ENCODE results near the gene CFAP46. TPM values are rescaled to one million over a fixed set of nuclear protein-coding genes. Genes with fewer than 3 reads are reported as not detected.

The CFAP46 gene
- total and polyA plus RNA-seq, 2 of the 8 experiments (the other 6 are each of a cell fraction or from before 2014, with no cell fraction given), result 2.6 to 4.8 TPM

- Histone ChIP-seq H3K79me2 (ENCODE audit: control insufficient read depth in 1 of 2, insufficient read depth in 2 of 2, low read length in 2 of 2) (no peaks in the 10 kb centered on the region), H3K56ac (replicated peaks; ENCODE audit: insufficient read length, low read depth, low read length) (no peak overlapping the region), H3K9ac (replicated peaks in 1 of 4; ENCODE audit: extremely low read depth in 1 of 4, low read depth in 3 of 4, low read length in 3 of 4) (no peak overlapping the region), H2BK20ac (ENCODE audit: low read length) (no peak overlapping the region), H4K8ac (ENCODE audit: extremely low read depth, insufficient read depth, low read length) (no peak overlapping the region), H2BK12ac (ENCODE audit: low read depth, low read length) (no peak overlapping the region), H2AFZ (ENCODE audit: low read length) (no peak overlapping the region), H2BK15ac (ENCODE audit: low read length) (no peak overlapping the region), H3K4me1 (replicated peaks in 1 of 4; ENCODE audit: control insufficient read depth in 3 of 4, insufficient read depth in 4 of 4, low read length in 3 of 4) (no peaks in the 10 kb centered on the region), H4K91ac (replicated peaks; ENCODE audit: insufficient read length, low read length) (no peak overlapping the region), H2AK5ac (ENCODE audit: low read depth, low read length) (no peak overlapping the region), H3K27ac (ENCODE audit: low read depth, low read length) (no peak overlapping the region), H3K18ac (ENCODE audit: extremely low read depth, low read length) (no peak overlapping the region), H4K5ac (ENCODE audit: insufficient read length, low read depth, low read length) (no peak overlapping the region), H3K27me3 (replicated peaks in 1 of 4; ENCODE audit: control insufficient read depth in 3 of 4, extremely low read depth in 1 of 4, insufficient read depth in 3 of 4, low read length in 3 of 4) (no peaks in the 10 kb centered on the region), H3K23ac (ENCODE audit: insufficient read length) (no peak overlapping the region), H3K4ac (replicated peaks; ENCODE audit: insufficient read length, low read depth, low read length) (no peak overlapping the region), H3K9me3 (ENCODE audit: insufficient read depth in 2 of 2, low read depth in 1 of 2, low read length in 1 of 2) (no peaks in the 10 kb centered on the region), H3K4me2 (ENCODE audit: insufficient read depth in 1 of 2, low read depth in 2 of 2, low read length in 2 of 2) (no peak overlapping the region), H3K23me2 (ENCODE audit: low read depth, low read length) (peaks cover 3% of the 10 kb centered on the region; the same call in 1 of the 2 replicates), H3K36me3 (ENCODE audit: control insufficient read depth in 2 of 4, insufficient read depth in 4 of 4, low read length in 3 of 4) (no peaks in the 10 kb centered on the region; a peak in 1 of 8 replicates), H3K79me1 (ENCODE audit: low read depth, low read length) (no peaks in the 10 kb centered on the region), H2BK5ac (ENCODE audit: low read depth, low read length) (no peak overlapping the region), H3K4me3 (ENCODE audit: extremely low read depth in 1 of 4, insufficient read depth in 2 of 4, low read depth in 3 of 4, low read length in 4 of 4) (no peak overlapping the region), H4K20me1 (replicated peaks in 1 of 2; ENCODE audit: control insufficient read depth in 1 of 2, insufficient read depth in 2 of 2, low read length in 2 of 2) (no peaks in the 10 kb centered on the region), H2BK120ac (replicated peaks; ENCODE audit: low read depth, low read length) (no peak overlapping the region), H3K14ac (ENCODE audit: insufficient read length) (no peak overlapping the region)
- FAIRE-seq, result no peak
- WGBS, 2 experiments (ENCODE audit: extremely low coverage in 1 of 2, insufficient coverage in 1 of 2, insufficient read length in 1 of 2, insufficient replicate concordance in 2 of 2, low coverage in 1 of 2, low lambda C conversion rate in 2 of 2, missing lambda C conversion rate in 1 of 2), result 91% methylated on average over 6 of the region's 6 CpGs; no CpG with 5 or more reads in 1 of the 2 experiments
- ChIA-PET POLR2A (ENCODE audit: partially characterized antibody) (no interaction called here), CTCF (ENCODE audit: partially characterized antibody) (no interaction called here)
- TF ChIP-seq SUZ12 (IDR thresholded peaks at IDR 0.05; ENCODE audit: low read length), result no peak
- no peak for TF ChIP-seq SP1 (IDR thresholded peaks at IDR 0.05; ENCODE audit: low read depth, low read length)
- TF ChIP-seq POLR2A (IDR thresholded peaks at IDR 0.05; ENCODE audit: control extremely low read depth in 1 of 2, low read depth in 2 of 2, low read length in 2 of 2), result no peak
- no peak for TF ChIP-seq USF2 (IDR thresholded peaks at IDR 0.05; ENCODE audit: low read length)
- no peak for TF ChIP-seq NRF1 (IDR thresholded peaks at IDR 0.05; ENCODE audit: low read depth, low read length)
- no peak for TF ChIP-seq KDM5A (IDR thresholded peaks at IDR 0.05; ENCODE audit: low read length)
- TF ChIP-seq HDAC2 (IDR thresholded peaks at IDR 0.05; ENCODE audit: borderline replicate concordance in 1 of 2, low read depth in 2 of 2, low read length in 2 of 2), result no peak
- TF ChIP-seq CTBP2 (IDR thresholded peaks at IDR 0.05; ENCODE audit: borderline replicate concordance, insufficient read depth, insufficient read length, low read length), result no peak
- no peak for TF ChIP-seq MAX (IDR thresholded peaks at IDR 0.05)
- no peak for TF ChIP-seq POU5F1 (IDR thresholded peaks at IDR 0.05; ENCODE audit: low read depth, low read length)
- no peak for DNase-seq (ENCODE audit: low read depth in 1 of 2, low spot score in 2 of 2)
Observed at GRCh38 chr10:132934953-132935352, 7.4 kb downstream of the CFAP46 start.
